ENCODE measurements around the gene ANKLE1.
"Not testable (repeated sequence)": the region's sequence is repeated elsewhere in the genome, so short reads cannot be mapped to it uniquely, and the experiment has no call there.

ANKLE1 gene

DNA sequence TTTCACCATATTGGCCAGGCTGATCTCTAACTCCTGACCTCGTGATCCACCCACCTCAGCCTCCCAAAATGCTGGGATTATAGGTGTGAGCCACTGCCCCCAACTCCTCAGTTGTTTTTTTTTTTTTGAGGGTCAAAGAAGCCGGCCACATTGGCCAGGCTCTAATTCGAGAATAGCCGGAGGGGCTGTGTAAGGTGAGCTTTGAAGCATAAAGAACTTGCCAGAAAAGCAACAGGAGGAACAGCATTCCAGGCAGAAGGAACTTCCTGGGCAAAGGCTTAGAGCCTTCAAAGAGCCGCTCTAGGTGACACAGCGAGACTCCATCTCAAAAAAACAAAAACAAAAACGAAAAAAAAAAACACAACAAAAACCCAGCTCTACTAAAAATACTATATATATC is 15.7 kb upstream of the ANKLE1 start:
- peaks cover 22% of the 10 kb centered on the region for H3K36me3 ChIP-seq (ENCODE audit: control insufficient read depth, insufficient read depth, low read length)
- H3K9me3 ChIP-seq (ENCODE audit: control insufficient read depth, low read length), result no peaks in the 10 kb centered on the region
- H3K4me3 ChIP-seq (ENCODE audit: extremely low read depth, insufficient read depth, low read length, poor library complexity, severe bottlenecking), result no peak overlapping the region
- WGBS, 2 experiments (ENCODE audit: insufficient coverage in 2 of 2), result 100% methylated on average over 2 to 3 of the region's 7 CpGs
- peaks cover 13% of the 10 kb centered on the region for H3K4me1 ChIP-seq (ENCODE audit: control insufficient read depth, insufficient read depth, low read length, poor library complexity, severe bottlenecking)
- H3K27ac ChIP-seq (ENCODE audit: low read depth, low read length, severe bottlenecking), result no peak overlapping the region

DNA sequence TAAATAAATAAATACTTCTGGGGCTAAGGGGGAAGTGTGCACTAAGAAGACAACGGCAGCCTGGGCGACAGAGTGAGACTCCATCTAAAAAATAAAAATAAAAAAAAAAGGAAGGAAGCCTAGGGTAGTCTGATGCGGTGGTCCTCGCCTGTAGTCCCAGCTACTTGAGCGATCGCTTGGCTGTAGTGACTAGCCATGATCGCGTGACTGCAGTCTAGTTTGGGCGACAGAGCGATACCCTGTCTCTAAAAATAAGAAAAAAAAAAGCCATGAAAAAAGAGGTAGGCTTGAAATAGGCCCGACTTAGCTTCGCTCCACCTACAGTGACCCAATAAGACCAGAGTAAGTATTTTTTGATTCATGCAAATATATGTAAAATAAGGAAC is 15.1 kb upstream of the ANKLE1 start:
- 94% methylated on average over 6 to 8 of the region's 12 CpGs for WGBS, 2 experiments (ENCODE audit: insufficient coverage in 2 of 2)
- Histone ChIP-seq H3K4me1 (ENCODE audit: control insufficient read depth, insufficient read depth, low read length, poor library complexity, severe bottlenecking) (peaks cover 13% of the 10 kb centered on the region), H3K36me3 (ENCODE audit: control insufficient read depth, insufficient read depth, low read length) (peaks cover 27% of the 10 kb centered on the region), H3K4me3 (ENCODE audit: extremely low read depth, insufficient read depth, low read length, poor library complexity, severe bottlenecking) (no peak overlapping the region), H3K9me3 (ENCODE audit: control insufficient read depth, low read length) (no peaks in the 10 kb centered on the region), H3K27ac (ENCODE audit: low read depth, low read length, severe bottlenecking) (no peak overlapping the region)

DNA sequence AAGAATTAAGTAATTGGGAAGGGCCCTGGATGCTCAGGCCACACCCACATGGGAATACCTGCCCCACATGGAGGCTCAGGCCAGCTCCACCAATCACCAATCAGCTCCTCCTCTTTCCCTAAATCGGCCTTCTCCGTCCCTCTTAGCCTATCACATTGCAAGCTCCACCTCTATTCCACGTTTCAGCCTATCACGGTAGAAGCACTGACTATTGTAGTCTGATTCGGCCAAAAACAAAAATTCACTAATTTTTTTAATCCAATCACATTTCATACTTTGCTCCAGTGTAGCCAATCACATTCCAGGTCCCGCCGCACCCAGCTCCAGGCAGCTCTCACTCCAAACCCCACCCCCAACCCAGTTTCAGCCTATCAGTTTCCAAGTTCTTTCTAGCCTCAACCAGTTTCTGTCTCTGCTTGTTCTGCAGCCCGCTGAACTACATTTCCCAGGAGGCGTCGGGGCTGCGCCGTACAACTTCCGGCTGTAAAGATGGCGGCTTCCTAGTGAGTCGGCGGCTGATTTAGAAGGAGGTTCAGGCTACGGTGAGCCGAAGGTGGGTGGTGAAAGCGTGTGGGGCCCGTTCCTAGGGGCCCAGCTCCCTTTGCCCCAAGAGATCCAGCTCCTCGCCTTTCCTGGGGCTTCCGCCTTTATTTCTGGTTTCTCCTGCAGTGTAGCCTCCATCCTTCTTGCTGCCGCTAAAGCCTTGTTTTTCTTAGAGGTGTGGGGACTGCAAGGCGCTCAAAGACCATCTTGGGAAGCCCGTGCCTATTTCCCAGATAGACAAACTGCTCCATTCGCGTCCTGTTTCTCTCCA is 14.5 kb upstream of the ANKLE1 start, which contains the start of gene BABAM1:
Gene BABAM1, plus strand, starts transcription at position 469 of the 814 bp plus-strand sequence. CDS start 1,364 bp downstream, outside the sequence.
- peak within 1 kb of the TSS; percentile 94 for H3K4me3 ChIP-seq (ENCODE audit: extremely low read depth, insufficient read depth, low read length, poor library complexity, severe bottlenecking)
- peak within 1 kb of the TSS; percentile 73 for H3K27ac ChIP-seq (ENCODE audit: low read depth, low read length, severe bottlenecking)
- 1% methylated on average over 26 of the region's 27 CpGs for WGBS, 2 experiments (ENCODE audit: insufficient coverage in 2 of 2)

DNA sequence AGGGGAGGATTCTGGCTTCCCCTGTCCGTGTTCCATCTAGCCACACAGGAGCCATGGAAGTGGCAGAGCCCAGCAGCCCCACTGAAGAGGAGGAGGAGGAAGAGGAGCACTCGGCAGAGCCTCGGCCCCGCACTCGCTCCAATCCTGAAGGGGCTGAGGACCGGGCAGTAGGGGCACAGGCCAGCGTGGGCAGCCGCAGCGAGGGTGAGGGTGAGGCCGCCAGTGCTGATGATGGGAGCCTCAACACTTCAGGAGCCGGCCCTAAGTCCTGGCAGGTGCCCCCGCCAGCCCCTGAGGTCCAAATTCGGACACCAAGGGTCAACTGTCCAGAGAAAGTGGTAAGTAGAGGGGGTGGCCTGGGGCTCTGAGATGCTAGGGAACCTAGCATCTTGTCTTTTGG is 12.9 kb upstream of the ANKLE1 start:
- Histone ChIP-seq H3K27ac (ENCODE audit: low read depth, low read length, severe bottlenecking) (no peak overlapping the region), H3K4me3 (ENCODE audit: extremely low read depth, insufficient read depth, low read length, poor library complexity, severe bottlenecking) (peak overlapping the region; percentile 94), H3K4me1 (ENCODE audit: control insufficient read depth, insufficient read depth, low read length, poor library complexity, severe bottlenecking) (peaks cover 13% of the 10 kb centered on the region), H3K9me3 (ENCODE audit: control insufficient read depth, low read length) (no peaks in the 10 kb centered on the region), H3K36me3 (ENCODE audit: control insufficient read depth, insufficient read depth, low read length) (peaks cover 40% of the 10 kb centered on the region)
- WGBS, 2 experiments (ENCODE audit: insufficient coverage in 2 of 2), result 97 to 99% methylated on average over 9 to 13 of the region's 13 CpGs

More for the DNA sequence above, 14.5 kb upstream of the ANKLE1 start, which contains the start of gene BABAM1:
- peaks cover 33% of the 10 kb centered on the region for H3K36me3 ChIP-seq (ENCODE audit: control insufficient read depth, insufficient read depth, low read length)
- H3K9me3 ChIP-seq (ENCODE audit: control insufficient read depth, low read length), result no peaks in the 10 kb centered on the region
- H3K4me1 ChIP-seq (ENCODE audit: control insufficient read depth, insufficient read depth, low read length, poor library complexity, severe bottlenecking), result peaks cover 13% of the 10 kb centered on the region

DNA sequence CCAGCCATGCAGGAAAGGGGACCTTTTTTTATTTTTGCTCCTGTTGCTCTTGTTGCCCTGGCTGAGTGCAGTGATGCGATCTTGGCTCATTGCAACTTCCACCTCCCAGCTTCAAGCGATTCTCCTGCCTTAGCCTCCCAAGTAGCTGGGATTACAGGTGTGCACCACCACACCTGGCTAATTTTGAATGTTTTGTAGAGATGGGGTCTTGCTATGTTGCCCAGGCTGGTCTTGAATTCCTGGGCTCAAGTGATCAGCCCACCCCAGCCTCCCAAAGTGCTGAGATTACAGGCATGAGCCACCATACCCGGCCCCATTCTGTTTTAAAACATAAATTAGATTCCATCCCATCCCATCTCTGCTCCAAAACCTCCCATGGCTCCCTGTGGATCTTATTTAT is 6.8 kb upstream of the ANKLE1 start:
- H3K9me3 ChIP-seq (ENCODE audit: control insufficient read depth, low read length); H3K4me3 ChIP-seq (ENCODE audit: extremely low read depth, insufficient read depth, low read length, poor library complexity, severe bottlenecking); H3K4me1 ChIP-seq (ENCODE audit: control insufficient read depth, insufficient read depth, low read length, poor library complexity, severe bottlenecking); H3K27ac ChIP-seq (ENCODE audit: low read depth, low read length, severe bottlenecking): not testable (repeated sequence)
- H3K36me3 ChIP-seq (ENCODE audit: control insufficient read depth, insufficient read depth, low read length), result peaks cover 84% of the 10 kb centered on the region
- WGBS, 2 experiments (ENCODE audit: insufficient coverage in 2 of 2), result 100% methylated on average over 1 of the region's 3 CpGs; no CpG with 5 or more reads in 1 of the 2 experiments

DNA sequence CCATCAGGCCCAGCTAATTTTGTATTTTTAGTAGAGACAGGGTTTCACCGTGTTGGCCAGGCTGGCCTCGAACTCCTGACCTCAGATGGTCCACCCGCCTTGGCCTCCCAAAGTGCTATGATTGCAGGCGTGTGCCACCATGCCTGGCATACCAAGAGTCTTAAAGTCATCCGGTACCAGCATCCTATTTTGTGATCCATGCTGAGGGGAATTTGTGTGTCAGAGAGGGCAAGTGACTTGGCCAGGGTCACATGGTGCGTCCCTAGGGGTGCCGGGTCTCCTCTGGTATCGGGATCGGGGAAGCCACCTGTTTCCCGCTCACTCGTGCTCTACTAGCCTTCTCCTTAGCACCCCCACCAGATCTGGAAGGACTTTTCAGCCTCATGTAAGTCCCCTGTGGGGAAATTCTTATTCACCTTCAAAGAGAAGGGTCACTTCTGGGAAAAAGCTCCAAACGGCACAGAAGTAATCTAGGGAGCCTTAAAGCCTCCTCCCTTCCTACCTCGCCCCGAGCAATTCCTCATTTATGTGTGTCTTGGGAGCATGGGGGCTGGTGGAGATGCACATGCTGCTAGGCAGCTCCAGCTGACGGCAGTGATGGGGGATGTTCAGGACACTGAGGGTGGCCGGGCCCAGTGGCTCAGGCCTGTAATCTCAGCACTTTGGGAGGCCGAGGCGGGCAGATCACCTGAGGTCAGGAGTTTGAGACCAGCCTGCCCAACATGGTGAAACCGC is 6.1 kb upstream of the ANKLE1 start:
- WGBS, 2 experiments (ENCODE audit: insufficient coverage in 2 of 2), result 96 to 99% methylated on average over 11 to 14 of the region's 19 CpGs
- H3K36me3 ChIP-seq (ENCODE audit: control insufficient read depth, insufficient read depth, low read length), result peaks cover 79% of the 10 kb centered on the region
- H3K9me3 ChIP-seq (ENCODE audit: control insufficient read depth, low read length), result no peaks in the 10 kb centered on the region

DNA sequence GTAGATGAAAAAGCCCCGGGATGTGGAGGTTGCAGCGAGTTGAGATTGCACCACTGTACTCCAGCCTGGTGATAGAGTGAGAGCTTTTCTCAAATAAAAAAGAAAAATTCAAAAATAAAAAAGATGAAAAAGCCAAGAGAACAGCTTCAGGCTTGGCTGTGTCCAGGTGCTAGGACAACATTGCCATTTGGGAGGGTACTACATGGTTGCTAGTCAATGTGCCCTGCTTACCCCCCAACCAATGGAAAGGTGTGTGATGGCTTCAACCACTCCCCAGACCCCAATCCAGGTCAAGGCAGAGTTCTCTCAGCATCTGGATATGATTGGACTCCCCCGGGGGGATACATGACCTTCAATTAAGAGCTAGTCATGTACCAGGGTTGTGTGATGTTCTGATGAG is 2.3 kb upstream of the ANKLE1 start:
- WGBS, 2 experiments (ENCODE audit: insufficient coverage in 2 of 2), result 50 to 85% methylated on average over 1 to 3 of the region's 3 CpGs
- Histone ChIP-seq H3K36me3 (ENCODE audit: control insufficient read depth, insufficient read depth, low read length) (peaks cover 53% of the 10 kb centered on the region), H3K4me3 (ENCODE audit: extremely low read depth, insufficient read depth, low read length, poor library complexity, severe bottlenecking) (no peak overlapping the region), H3K27ac (ENCODE audit: low read depth, low read length, severe bottlenecking) (no peak overlapping the region), H3K4me1 (ENCODE audit: control insufficient read depth, insufficient read depth, low read length, poor library complexity, severe bottlenecking) (no peaks in the 10 kb centered on the region), H3K9me3 (ENCODE audit: control insufficient read depth, low read length) (no peaks in the 10 kb centered on the region)

More for the DNA sequence above, 6.1 kb upstream of the ANKLE1 start:
- Histone ChIP-seq H3K27ac (ENCODE audit: low read depth, low read length, severe bottlenecking) (no peak overlapping the region), H3K4me1 (ENCODE audit: control insufficient read depth, insufficient read depth, low read length, poor library complexity, severe bottlenecking) (no peaks in the 10 kb centered on the region), H3K4me3 (ENCODE audit: extremely low read depth, insufficient read depth, low read length, poor library complexity, severe bottlenecking) (no peak overlapping the region)

DNA sequence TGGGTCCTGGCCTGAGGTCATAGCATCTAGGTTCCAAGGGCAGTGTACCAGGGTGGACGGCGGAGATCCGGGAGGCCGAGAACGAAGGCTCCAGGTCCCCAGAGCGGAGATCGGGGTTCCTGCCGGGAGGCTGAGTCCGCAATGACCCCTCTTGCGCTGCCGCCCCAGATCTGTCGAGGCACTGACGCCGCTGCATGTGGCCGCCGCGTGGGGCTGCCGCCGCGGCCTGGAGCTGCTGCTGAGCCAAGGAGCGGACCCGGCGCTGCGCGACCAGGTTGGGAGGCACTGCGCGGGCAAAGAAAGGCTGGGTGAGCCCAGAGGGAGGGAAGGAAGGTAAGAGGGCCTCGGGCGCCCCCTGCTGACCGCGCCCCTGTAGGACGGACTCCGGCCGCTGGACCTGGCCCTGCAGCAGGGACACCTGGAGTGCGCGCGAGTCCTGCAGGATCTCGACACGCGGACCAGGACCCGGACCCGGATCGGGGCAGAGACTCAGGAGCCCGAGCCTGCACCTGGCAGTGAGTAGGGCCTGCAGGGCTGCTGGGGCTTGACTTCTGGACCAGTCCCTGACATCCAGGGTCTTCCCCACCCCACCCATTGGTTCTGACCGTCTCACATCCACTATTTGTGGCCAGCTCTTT is 906 bp downstream of the ANKLE1 start:
- H3K36me3 ChIP-seq (ENCODE audit: control insufficient read depth, insufficient read depth, low read length), result peaks cover 22% of the 10 kb centered on the region
- H3K9me3 ChIP-seq (ENCODE audit: control insufficient read depth, low read length), result peaks cover 3% of the 10 kb centered on the region
- H3K4me3 ChIP-seq (ENCODE audit: extremely low read depth, insufficient read depth, low read length, poor library complexity, severe bottlenecking), result peak overlapping the region; percentile 27
- H3K27ac ChIP-seq (ENCODE audit: low read depth, low read length, severe bottlenecking), result no peak overlapping the region
- no peaks in the 10 kb centered on the region for H3K4me1 ChIP-seq (ENCODE audit: control insufficient read depth, insufficient read depth, low read length, poor library complexity, severe bottlenecking)
- 8 to 10% methylated on average over 33 to 44 of the region's 45 CpGs for WGBS, 2 experiments (ENCODE audit: insufficient coverage in 2 of 2)

DNA sequence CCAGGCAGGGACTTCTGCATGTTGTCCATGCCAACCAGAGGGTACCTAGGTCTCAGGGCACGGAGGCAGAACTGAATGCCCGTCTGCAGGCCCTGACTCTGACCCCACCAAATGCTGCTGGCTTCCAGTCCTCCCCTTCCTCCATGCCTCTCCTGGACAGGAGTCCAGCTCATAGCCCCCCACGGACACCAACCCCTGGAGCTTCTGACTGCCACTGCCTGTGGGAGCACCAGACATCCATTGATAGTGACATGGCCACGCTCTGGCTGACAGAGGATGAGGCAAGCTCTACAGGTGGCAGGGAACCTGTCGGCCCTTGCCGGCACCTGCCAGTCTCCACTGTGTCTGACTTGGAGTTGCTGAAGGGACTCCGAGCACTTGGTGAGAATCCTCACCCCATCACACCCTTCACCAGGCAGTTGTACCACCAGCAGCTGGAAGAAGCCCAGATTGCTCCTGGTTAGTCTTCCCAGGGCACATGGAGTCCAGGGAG is 1.8 kb downstream of the ANKLE1 start:
- Histone ChIP-seq H3K27ac (ENCODE audit: low read depth, low read length, severe bottlenecking) (no peak overlapping the region), H3K4me1 (ENCODE audit: control insufficient read depth, insufficient read depth, low read length, poor library complexity, severe bottlenecking) (no peaks in the 10 kb centered on the region), H3K4me3 (ENCODE audit: extremely low read depth, insufficient read depth, low read length, poor library complexity, severe bottlenecking) (no peak overlapping the region), H3K9me3 (ENCODE audit: control insufficient read depth, low read length) (peaks cover 3% of the 10 kb centered on the region), H3K36me3 (ENCODE audit: control insufficient read depth, insufficient read depth, low read length) (peaks cover 16% of the 10 kb centered on the region)
- WGBS, 2 experiments (ENCODE audit: insufficient coverage in 2 of 2), result 94 to 100% methylated on average over 4 to 7 of the region's 7 CpGs

DNA sequence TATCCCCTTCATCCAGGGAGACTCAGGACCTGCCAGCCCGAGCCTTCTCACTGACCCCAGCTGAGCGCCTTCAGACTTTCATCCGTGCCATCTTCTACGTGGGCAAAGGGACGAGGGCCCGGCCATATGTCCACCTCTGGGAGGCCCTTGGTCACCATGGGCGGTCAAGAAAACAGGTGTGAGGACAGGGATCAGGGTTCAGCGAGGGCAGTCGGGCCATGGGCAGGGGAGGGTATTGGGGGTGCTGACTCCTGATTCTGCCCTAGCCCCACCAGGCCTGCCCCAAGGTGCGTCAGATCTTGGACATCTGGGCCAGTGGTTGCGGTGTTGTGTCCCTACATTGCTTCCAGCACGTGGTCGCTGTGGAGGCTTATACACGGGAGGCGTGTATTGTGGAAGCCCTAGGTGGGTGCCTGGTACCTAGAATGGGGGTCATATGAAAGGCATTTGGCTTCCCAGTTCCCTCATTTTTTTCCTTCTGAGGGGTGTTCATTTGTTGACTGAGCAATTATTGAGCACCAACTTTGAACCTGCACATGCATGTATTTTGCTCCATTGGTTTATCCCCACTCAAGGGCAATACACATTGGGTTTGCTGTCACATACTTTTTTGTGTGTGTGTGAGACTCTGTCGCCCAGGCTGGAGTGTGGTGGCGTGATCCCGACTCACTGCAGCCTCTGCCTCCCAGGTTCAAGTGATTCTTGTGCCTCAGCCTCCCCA is 3.9 kb downstream of the ANKLE1 start:
- peaks cover 3% of the 10 kb centered on the region for H3K9me3 ChIP-seq (ENCODE audit: control insufficient read depth, low read length)
- no peak overlapping the region for H3K27ac ChIP-seq (ENCODE audit: low read depth, low read length, severe bottlenecking)
- no peak overlapping the region for H3K4me3 ChIP-seq (ENCODE audit: extremely low read depth, insufficient read depth, low read length, poor library complexity, severe bottlenecking)
- WGBS, 2 experiments (ENCODE audit: insufficient coverage in 2 of 2), result 88 to 92% methylated on average over 17 of the region's 18 CpGs
- H3K36me3 ChIP-seq (ENCODE audit: control insufficient read depth, insufficient read depth, low read length), result peaks cover 4% of the 10 kb centered on the region
- no peaks in the 10 kb centered on the region for H3K4me1 ChIP-seq (ENCODE audit: control insufficient read depth, insufficient read depth, low read length, poor library complexity, severe bottlenecking)
